HG03439 (cell line): Measurements from ENCODE around the gene TEX22.

Experiments
- ATAC-seq: cut with Tn5 transposase; IDR thresholded peaks from one replicate; pipeline ENCODE4 v1.9.1; 2021; ENCODE audit warnings: mild to moderate bottlenecking, moderate library complexity; ENCODE audit not compliant: unreplicated experiment

The TEX22 gene

DNA sequence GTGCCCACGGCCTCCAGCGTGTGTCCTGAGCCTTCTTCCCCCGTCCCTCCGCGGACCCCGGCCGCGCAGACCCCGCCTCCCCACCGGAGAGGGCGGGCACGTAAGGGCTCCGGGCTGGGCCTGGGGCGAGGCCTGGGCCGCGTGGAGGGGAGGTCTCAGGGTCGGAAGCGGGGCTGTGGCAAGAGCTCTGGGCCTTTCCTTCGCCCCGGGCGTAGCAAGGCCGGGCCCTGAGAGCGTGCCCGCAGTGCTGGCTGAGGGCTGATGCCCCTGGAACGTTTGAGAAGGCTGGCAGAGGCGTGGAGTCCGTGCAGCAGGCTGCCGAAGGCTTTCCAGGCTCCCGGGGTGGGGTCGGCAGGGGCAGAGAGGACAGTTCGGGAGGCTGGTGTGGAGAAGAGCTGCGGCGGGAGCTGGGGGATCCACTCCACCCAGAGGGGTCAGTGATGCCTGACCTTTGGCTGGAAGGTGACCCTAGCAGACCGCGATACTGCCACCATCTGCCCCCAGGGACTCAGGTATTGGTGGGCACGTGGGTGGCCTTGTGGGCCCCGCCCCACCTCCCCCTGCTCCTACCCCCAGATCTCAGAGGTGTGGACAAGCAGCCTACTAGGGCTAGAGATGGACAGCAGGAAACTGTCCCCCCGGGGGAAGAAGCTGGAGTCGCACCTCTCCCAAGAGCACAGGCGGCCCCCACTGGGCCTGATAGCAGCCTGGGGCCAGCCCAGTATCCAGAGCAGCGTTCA lies 558 bp downstream of the TEX22 start:
- ATAC-seq, result peak; percentile 39

DNA sequence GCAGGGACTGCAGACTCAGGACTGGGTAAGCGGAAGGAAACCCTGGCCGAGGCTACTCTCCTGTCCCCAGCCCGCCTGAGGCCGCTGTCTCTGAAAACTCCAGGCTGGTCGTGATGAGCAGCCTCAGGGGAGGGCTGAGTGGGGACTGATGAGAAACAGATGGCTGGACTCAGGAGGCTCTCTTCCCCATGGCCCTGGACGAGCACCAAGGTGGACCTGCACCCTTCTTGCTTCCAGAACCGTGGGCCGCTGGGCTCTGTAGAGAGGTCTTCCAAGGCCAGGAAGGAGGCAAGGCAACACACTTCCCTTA lies 1.1 kb downstream of the TEX22 start:
- no peak for ATAC-seq

DNA sequence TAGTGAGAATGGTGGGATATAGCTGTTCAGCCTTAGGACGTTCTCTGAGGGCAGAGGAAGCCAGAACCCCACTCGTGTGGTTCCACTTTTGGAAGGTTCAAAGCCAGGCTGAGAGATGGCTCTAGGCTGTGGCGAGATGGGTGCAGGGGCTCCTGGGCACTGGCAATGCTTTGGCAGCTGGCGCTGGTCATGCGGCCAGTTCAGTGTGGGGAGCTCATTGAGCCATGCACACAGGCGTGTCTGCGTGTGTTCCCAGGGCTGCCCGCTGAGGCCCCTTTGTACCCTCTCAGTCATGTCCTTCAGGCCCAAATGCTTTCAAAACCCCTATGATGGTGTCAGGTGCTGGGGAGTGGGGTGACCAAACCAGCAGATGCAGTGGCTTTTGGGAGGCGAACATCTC lies 1.7 kb downstream of the TEX22 start:
- no peak for ATAC-seq

DNA sequence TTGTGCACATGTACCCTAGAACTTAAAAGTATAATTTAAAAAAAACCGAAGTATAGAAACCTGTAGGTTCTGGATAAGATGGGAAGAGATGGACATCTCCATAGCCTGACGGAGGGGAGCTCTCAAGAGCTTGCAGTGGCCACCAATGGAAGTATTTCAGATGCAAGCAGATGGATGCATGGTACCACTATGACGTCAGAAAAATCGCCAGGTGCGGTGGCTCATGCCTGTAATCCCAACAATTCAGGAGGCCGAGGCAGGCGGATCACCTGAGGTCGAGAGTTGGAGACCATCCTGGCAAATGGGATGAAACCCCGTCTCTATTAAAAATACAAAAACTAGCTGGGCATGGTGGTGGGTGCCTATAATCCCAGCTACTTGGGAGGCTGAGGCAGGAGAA lies 3.4 kb downstream of the TEX22 start:
- no peak for ATAC-seq

DNA sequence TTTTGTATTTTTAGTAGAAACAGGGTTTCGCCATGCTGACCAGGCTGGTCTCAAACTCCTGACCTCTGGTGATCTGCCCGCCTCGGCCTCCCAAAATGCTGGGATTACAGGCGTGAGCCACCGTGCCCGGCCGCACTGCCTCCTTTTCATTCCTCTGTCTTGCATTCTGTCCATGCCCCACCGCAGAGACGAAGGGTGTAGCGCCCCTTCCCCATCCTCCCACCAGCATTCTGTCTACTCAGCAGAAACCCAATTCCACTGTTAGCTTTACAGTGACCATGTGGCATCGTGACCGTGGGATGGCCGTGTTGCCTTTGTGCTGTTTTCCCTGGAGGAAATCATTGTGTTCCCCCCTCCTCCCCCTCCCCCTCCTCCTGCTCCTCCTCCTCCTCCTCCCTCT lies 10.3 kb downstream of the TEX22 start:
- no peak for ATAC-seq

DNA sequence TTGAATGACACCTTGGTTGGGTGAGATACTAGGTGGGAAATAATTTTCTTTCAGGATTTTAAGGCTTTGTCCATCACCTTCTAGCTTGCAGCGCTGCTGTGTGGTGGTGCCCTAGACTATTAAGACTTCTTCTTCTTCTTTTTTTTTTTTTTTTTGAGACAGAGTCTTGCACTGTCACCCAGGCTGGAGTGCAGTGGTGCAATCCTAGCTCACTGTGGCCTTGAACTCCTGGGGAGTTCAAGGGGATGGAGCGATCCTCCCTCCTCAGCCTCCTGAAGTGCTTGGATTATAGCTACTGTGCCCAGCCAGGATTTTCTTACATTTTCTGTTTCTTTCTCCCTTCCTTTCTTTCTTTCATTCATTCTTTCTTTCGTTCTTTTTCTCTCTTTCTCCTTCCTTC lies 11.0 kb downstream of the TEX22 start:
- no peak for ATAC-seq

DNA sequence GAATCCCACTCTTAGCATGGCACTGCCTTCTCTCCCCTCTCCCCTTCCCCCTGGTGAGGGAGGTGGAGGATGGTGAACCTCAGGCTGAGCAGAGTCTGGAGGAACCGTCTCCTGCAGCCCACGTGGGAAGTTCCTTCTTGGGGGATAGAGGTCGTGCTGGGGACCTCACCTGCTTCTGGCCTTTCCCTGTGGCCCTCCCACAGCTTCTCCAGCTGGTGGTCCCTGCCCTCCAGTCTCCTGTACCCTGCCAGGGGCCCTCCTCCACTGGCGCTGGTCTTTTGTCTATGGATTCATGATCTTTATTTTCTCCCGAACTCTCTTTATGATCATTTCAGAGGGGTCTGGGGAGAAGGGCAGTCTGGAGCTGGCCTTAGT lies 12.3 kb downstream of the TEX22 start:
- no peak for ATAC-seq

DNA sequence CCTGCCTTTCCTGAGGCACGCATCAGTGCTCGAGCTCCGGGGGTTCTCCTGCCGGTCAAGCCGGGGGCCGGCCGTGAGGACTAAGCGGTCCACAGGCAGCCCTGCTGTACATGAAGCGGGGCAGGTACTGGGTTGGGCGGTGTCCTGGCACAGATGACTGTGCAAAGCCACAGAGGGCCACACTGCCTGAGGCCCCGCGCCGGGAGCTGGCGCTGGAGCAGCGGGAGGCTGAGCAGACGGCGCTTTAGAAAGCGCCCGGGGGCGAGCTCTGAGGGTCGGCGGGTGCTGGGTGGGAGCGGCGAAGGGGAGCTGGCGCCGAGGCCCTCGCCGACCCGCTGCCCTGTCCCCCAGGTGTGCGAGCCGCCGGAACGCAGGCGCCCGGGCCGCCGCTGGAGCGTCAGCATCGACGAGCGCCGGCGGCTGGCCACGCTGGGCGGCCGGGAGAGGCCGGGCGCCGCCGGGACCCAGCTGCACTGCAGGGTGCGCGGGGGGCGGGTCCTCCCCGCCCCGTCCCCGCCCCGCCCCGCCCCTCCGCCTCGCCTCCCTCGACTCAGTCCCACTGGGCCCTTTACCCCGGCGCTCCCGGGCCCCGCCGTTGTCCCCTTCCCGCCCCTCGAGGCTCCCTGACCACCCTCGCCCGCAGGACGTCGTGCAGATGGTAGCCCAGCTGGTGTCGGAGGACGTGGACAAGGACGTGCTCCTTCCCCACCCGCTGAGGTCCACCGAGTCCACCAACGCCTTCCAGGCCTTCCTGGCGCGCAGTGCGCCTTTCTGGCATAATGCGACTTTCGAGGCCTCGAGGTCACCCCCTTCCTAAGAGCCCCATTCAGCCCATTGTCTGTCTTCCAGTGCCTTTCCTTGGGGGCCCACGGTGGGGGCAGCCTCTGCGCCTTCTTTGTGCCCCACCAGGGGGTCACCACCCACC lies 12.9 kb downstream of the TEX22 start:
- no peak for ATAC-seq

DNA sequence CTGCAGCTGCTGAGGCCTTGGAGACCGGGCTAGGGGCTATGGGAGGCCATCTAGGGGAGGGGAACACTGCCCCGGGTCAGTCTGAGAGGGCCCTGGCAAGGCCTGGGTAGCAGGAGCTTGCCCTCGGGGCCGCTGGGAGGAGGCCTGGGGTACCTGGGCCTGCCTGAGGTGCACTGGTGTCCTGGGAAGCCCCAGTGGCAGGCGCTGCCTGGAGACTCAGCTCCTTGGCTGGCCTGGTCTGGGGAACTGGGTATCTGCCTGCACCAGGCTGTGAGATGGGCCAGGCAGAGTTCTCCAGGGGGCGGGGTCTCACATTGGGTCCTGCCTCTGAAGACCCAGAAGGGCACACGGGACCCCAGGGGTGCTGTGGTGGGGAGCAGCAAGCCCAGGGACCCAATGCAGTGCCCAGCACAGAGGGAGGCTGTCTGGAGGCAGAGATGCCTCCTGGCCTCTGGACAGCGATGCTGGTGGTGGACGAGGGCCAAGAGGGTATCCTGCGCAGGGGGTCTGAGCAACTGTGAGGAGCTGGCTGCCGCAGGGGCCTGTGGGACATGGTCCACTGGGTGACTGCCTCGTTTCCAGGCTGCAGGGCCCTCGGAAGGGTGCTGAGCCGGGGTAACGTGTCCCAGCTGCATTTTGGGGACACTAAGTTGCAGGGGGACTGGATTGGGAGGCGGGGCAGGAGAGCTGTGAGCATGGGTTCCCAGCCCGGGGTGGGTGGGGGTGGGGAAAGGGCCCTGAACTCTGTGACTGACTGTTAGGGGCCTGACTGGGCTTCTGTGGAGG lies 13.8 kb downstream of the TEX22 start:
- ATAC-seq, result no peak

DNA sequence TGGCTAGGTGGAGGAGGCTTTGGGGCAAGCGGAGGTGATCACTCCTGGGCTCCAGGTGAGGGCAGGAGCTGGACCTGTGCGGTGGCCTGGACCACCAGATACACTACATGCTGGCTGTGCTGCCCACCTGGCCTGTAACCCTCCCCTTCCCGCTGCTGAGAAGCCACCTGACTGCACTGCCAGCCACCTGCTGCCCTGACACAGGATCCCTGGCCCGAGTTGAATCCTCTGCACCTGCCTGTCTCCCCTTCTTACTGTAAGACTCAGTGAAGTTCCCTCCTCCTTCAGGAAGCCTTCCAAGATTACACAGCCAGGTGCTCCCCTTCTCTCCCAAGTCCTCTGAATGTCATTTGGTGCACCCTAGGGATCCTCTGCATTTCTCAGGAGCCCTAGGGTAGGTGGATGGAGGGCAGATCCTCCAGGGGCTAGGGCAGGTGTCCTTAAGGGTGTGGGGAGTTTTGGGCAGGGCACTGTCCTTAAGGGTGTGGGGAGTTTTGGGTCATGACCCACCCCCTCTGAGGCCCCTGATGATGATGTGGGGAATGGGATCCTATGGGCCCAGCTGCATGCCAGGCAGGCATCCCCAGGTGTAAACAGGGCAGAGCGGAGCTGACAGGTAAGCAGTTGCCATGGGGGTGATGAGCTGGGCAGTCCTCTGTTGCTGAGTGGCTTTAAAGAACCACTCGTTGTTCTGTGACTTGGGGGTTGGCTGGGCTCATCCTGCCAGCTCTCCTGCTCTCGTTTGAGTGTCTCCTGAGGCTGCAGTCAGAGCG lies 14.6 kb downstream of the TEX22 start:
- ATAC-seq, result no peak

DNA sequence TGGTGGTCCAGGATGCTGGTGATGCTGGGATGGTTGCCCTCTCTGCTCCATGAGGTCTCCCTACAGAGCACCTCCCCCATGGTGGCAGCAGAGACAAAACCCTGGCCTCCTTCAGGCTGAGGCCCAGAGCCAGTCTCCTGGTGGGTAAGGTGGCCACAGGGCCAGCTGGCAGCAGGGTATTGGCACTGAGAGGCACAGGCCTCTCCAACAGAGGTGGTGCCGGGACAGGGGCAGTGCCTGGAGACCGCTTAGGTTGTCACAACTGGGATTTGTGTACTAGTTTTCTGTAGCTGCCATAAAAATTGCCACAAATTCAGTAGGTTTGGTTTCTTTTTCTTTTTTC lies 15.2 kb downstream of the TEX22 start:
- no peak for ATAC-seq

DNA sequence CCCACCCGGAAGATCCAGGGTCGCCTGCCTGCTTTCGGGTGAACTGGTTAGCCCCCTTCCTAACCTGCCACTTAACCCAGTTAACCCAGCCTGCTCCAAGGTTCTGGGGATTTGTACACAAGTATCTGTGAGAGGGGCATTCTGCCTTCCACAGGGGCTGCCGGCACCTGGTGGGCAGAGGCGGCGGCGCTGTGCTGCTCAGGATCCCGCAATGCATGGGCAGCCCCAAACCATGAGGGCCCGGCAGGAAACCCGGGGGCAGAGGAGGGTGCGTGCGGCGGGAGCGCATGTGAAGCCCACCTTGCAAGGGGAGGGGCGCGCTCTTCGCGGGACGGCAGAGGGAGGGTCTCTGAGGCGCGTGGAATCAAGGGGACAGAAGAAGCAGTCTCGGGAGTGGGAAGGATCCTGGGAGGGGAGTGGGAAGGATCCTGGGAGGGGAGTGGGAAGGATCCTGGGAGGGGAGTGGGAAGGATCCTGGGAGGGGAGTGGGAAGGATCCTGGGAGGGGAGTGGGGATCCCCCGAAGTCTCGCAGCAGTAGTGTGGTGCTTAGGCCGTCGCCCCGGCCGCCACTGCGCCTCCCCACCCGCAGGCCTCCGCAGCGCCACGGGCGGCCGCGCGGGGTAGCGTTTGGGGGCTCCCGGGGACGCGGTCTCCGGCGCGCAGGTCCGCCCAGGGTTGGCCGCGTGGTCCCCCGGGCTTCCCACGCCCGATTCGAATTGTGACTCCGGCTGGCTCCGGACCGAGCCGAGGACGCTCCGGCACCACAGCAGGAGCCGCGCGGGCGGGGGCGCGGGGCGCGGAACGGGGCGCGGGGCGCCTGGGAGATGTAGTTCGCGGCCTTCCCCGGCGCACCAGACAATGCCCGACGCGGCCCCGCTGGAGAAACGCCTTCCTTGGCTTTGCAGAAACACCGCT lies 16.4 kb downstream of the TEX22 start:
- peak; percentile 50 for ATAC-seq

DNA sequence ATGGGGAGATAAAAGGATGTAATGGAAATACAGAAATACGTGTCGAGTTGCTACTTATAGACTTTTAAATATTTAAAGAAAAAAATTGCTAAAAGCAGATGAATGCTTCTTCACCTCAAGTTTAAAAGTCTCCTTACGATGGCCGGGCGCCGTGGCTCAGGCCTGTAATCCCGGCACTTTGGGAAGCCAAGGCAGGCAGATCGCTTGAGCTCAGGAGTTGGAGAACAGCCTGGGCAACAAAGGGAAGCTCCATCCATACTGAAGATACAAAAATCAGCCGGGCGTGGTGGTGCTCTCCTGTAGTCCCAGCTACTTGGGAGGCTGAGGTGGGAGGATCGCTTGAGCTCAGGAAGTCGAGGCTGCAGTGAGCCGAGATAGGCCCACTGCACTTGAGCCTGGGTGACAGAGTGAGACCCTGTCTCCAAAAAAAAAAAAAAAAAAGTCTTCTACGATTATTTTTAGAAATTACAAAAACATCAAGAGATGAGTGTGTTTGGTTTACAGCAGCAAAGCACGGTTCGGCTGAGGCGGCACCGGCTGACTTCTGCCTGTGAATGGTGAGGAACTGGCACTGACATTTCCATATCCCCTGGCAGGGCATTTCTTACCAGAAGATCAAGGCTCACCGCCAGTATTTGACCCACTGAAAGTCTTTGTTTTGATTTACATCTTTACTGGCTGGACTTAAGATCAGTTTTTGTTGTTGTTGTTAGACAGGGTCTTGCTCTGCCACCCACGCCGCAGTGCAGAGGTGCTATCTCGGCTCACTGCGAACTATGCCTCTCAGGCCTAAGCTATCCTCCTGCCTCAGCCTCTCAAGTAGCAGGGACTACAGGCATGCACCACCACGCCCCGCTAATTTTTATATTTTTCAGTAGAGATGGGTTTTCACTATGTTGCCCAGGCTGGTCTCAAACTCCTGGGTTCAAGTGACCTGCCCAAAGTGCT lies 17.4 kb downstream of the TEX22 start:
- ATAC-seq, result no peak

DNA sequence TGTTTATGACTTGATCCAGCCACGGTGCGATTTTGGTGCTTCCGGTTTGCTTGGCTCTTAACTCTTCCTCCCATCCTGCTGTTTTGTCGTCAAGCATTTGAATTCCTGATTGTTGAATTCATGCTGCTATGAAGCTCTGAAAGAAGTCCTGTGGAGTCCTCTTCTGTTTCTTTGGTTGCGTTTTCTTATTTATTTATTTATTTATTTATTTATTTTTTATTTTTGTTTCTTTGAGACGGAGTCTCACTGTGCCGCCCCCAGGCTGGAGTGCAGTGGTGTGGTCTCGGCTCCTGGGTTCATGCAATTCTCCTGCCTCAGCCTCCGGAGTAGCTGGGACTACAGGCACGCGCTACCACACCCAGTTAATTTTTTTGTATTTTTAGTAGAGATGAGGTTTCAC lies 18.3 kb downstream of the TEX22 start:
- no peak for ATAC-seq

DNA sequence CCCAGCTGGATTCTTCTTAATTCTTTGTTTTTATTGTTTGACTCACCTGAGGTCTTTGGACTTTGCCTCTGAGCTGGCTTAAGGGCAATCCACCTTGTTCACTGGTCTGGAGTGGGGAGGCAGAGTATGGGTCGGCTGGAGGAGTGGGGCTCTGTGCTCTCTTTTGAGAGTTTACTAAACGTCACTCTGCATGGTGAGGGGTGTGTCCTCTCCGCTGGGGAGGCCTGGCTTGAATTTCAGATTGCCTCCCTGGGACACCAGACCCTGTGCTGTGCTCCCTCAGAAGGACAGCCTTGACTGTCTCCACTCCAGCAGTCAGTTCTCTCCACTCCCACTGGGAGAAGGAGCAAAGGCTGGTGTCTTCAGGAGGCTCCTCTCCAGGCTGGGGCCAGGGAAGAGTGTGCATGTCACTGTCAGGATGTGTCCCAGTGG lies 19.4 kb downstream of the TEX22 start:
- ATAC-seq, result no peak

DNA sequence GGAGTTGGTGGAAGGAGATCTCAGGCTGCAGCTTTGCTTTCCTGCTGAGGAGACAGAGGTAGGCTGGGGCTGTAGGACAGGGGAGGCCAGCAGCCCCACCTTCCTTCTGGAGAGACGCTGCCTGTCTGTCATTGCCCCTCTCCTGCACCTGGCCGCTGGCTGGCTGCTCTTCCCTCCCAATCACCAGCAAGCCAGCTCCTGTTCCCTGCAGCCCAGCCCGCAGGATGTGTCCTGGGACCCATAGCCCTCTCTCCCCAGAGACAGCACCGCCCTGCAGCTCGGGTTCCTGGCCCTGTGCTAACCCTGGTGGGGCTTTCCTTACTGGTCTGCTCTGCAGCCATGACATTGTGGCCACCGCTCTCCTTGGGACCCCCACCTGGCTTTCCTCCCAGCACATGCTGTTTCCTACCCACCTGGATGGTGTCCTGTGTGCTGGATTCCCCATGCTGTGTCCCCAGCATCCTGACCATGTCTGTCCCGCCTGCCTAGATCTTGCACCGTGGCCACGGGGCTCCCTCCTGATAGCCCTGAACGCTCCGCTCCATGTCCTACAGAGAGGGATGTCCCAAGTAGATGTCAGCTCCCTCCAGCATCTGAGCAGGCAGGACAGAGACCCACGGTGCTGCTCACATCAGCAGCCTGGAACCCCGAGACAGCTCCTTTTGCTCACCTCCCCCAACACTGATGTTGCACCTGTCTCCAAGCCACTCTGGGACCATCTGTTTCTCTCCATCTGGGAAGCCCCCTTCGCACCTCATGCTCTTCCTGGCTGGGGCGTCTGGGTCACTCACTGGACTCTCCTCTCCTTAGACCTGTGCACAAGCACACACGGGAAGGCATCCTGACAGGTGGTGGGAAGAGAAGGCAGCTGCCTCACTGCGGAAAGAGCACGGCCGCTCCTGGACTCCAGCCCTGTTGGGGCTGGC lies 20.2 kb downstream of the TEX22 start:
- ATAC-seq, result no peak

DNA sequence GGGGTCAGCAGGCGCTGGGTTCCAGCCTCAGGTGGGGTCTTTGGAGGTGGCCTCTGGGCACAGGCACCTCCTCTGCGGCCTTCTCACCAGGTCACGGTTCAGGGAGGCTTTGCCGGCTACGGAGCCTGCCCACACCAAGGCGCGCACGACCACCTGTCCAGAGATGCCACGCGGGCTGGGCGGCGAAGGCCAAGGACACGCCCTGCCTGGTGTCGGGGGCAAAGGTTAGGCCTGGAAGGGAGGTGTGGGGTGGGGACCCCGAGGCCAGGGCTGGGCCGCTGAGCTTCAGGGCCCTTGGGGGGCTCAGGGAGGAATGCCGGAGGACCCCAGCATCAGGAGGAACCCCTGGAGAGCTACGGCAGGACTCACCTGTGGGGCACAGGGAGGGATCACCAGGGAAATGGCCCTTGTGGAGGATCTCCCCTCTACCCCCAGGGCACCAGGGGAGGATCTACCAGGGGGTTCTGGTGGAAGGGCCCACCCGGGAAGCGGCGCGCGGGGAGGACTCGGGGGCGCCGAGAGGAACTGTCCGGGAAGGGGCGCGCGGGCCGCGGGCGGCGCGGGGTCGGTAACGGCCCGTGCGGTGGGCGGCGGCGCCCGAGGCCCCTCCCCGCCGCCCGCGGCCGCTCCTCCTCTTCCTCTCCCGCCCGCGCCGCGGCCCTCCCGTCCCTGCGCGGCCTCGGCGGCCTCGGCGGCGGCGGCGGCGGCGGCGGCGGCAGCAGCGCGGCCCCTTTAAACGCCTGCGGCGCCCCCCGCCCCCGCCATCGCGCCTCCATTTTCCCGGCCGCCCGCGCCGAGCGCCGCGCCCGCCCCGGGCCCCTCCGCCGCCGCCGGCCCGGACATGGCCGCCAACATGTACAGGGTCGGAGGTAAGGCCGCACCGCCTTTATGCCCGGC lies 21.1 kb downstream of the TEX22 start, which contains the start of gene MTA1:
MTA1 (plus strand) TSS at position 633 of the 897 bp plus-strand sequence; CDS start at position 842, 209 bp downstream.
- no peak for ATAC-seq
